Measurements from ENCODE around the gene VSX1.

VSX1 gene

GRCh38 chr20:25065072-25065624 is 16.8 kb downstream of the VSX1 start:
- H3K4me3 ChIP-seq (ENCODE audit: low read length), result no peak overlapping the region

GRCh38 chr20:25064561-25065071 is 17.3 kb downstream of the VSX1 start:
- TF ChIP-seq ZNF274 (IDR thresholded peaks at IDR 0.05; ENCODE audit: low read depth, low read length), result no peak
- H3K4me3 ChIP-seq (ENCODE audit: low read length), result no peak overlapping the region

More at GRCh38 chr20:25065072-25065624, 16.8 kb downstream of the VSX1 start:
- no peak for TF ChIP-seq ZNF274 (IDR thresholded peaks at IDR 0.05; ENCODE audit: low read depth, low read length)

- TF ChIP-seq ZNF274 (IDR thresholded peaks at IDR 0.05; ENCODE audit: low read depth, low read length), result no peak
- no peak overlapping the region for H3K4me3 ChIP-seq (ENCODE audit: low read length)
Observed at GRCh38 chr20:25063981-25064380, 18.0 kb downstream of the VSX1 start.

GRCh38 chr20:25063546-25063945 is 18.4 kb downstream of the VSX1 start:
- TF ChIP-seq ZNF274 (IDR thresholded peaks at IDR 0.05; ENCODE audit: low read depth, low read length), result no peak
- no peak overlapping the region for H3K4me3 ChIP-seq (ENCODE audit: low read length)

GRCh38 chr20:25062841-25063240 is 19.1 kb downstream of the VSX1 start:
- no peak overlapping the region for H3K4me3 ChIP-seq (ENCODE audit: low read length)
- no peak for TF ChIP-seq ZNF274 (IDR thresholded peaks at IDR 0.05; ENCODE audit: low read depth, low read length)

- H3K4me3 ChIP-seq (ENCODE audit: low read length), result no peak overlapping the region
- no peak for TF ChIP-seq ZNF274 (IDR thresholded peaks at IDR 0.05; ENCODE audit: low read depth, low read length)
Observed at GRCh38 chr20:25061821-25062530, 20.0 kb downstream of the VSX1 start.

GRCh38 chr20:25061103-25061799 is 20.7 kb downstream of the VSX1 start:
- no peak for TF ChIP-seq ZNF274 (IDR thresholded peaks at IDR 0.05; ENCODE audit: low read depth, low read length)
- no peak overlapping the region for H3K4me3 ChIP-seq (ENCODE audit: low read length)

GRCh38 chr20:25059866-25060465 is 22.0 kb downstream of the VSX1 start:
- TF ChIP-seq ZNF274 (IDR thresholded peaks at IDR 0.05; ENCODE audit: low read depth, low read length), result no peak

GRCh38 chr20:25058847-25059810 is 22.8 kb downstream of the VSX1 start:
- no peak for TF ChIP-seq ZNF274 (IDR thresholded peaks at IDR 0.05; ENCODE audit: low read depth, low read length)
- H3K4me3 ChIP-seq (ENCODE audit: low read length), result peak overlapping the region; percentile 77; the same call in 1 of the 2 replicates

More at GRCh38 chr20:25059866-25060465, 22.0 kb downstream of the VSX1 start:
- no peak overlapping the region for H3K4me3 ChIP-seq (ENCODE audit: low read length)

- TF ChIP-seq ZNF274 (IDR thresholded peaks at IDR 0.05; ENCODE audit: low read depth, low read length), result no peak
- peak within 1 kb of the TSS; percentile 77 for H3K4me3 ChIP-seq (ENCODE audit: low read length)
Observed at GRCh38 chr20:25058051-25058846, 23.7 kb downstream of the VSX1 start, which contains the start of gene ACSS1. ACSS1 (minus strand) TSS chr20:25058139; CDS start chr20:25058102, 37 bp downstream.

- no peak for TF ChIP-seq ZNF274 (IDR thresholded peaks at IDR 0.05; ENCODE audit: low read depth, low read length)
Observed at GRCh38 chr20:25057234-25058050, 24.5 kb downstream of the VSX1 start.

More at GRCh38 chr20:25057234-25058050, 24.5 kb downstream of the VSX1 start:
- H3K4me3 ChIP-seq (ENCODE audit: low read length), result peak overlapping the region; percentile 77
